NCI-H2029 treated with DMSO at 0.1 percent for 48 hours (cell line): ENCODE measurements around the gene CCDC85B.
"Not testable (repeated sequence)": the region's sequence is repeated elsewhere in the genome, so short reads cannot be mapped to it uniquely, and the experiment has no call there.

Experiments used
- DNase-seq: peaks from one replicate; lab custom pipeline; 2025; lab: John Stamatoyannopoulos, UW

CCDC85B gene

GRCh38 chr11:65887723-65888162 lies 2.7 kb upstream of the CCDC85B start:
- no peak for DNase-seq

- peak; percentile 81 for DNase-seq
Measured at GRCh38 chr11:65888163-65888814, 2.2 kb upstream of the CCDC85B start, which contains the start of gene FIBP. FIBP (minus strand) TSS chr11:65888471; CDS start chr11:65888418, 53 bp downstream.

DNA sequence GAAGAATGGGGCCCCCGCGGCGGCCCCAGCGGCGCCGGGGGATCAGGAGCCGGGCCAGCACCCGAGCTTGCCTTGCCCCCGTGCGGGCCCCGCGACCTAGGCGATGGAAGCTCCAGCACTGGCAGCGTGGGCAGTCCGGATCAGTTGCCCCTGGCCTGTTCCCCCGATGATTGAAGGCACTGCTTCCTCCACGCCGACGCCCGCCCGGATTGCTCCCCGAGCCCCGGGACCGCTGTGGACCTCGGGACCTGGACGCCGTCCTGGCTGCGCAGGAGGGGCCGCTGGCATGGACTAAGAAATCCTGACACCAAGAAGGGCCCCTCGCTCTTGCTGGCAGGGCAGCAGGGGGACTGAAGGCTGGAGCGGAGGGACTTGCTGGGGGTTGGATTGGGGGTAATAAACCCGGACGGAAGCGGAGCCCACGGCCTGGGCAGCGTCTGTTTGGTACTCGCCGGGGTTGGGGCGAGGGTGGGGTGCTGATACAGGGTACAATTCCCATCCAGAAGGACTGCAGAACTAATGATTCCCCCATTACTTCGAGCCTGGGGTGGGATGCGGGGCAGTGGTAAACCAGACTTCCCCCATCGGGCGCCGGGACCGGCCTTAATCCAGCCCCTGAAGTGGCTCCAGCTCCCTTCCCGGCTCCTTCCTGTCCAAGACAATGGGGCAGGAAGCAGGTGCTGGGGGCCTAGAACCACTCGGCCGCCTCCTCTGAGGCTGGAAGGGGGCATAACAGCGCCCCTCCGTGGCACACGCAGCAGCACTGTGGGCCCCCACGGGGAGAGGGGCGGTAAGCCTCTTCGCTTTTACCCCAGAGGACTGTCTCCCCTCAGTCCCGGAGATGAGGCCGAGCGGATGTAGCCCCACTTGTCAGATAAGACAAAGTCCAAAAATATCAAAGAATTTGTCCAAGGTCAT lies 1.0 kb downstream of the CCDC85B start:
- DNase-seq = no peak

DNA sequence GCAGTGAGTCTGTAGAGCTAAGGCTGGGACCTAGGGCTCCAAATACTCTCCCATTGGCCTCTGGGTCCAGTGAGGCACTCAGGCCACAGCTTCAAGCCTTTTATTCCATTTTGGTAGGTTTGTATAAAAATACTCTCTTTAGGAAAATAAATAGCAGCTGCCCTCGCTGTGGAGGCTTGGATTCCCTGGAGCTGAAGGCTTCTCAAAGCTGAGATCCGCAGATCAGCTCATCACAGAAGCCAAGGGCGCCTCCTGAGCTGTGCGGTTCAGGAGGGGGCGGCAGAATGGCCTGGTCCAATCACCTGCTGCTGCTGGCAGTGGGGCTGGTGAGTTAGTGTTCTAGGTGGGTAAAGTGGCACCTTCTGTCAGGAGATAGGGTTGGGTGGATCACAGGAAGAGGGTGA lies 1.7 kb downstream of the CCDC85B start:
- not testable (repeated sequence) for DNase-seq

GRCh38 chr11:65892661-65893317 lies 2.3 kb downstream of the CCDC85B start:
- DNase-seq = no peak

- no peak for DNase-seq
Measured at GRCh38 chr11:65894034-65894591, 3.6 kb downstream of the CCDC85B start.

DNA sequence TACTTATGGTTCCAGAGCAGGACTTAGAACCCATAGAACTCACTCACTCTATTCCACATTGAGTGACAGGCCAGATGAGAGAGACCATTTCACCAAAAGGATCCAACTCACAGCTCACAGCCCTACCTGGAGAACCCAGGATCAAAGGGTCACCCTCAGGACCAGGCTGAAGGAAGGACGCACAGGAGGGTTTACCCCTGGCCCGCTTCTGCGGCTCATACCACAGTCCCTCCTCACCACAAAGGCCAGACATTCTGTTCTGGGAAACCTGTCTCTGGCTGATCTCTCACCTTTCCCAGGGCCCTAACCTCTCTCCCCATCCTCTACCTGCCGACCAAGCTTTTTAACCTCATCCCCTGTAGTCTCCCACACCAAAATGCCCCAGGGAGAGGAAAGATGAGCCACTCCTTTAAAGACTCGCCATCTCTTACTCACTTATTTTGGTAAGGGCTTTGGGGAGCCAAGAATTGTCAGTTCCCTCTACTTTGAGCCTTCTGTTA lies 5.1 kb downstream of the CCDC85B start:
- no peak for DNase-seq

DNA sequence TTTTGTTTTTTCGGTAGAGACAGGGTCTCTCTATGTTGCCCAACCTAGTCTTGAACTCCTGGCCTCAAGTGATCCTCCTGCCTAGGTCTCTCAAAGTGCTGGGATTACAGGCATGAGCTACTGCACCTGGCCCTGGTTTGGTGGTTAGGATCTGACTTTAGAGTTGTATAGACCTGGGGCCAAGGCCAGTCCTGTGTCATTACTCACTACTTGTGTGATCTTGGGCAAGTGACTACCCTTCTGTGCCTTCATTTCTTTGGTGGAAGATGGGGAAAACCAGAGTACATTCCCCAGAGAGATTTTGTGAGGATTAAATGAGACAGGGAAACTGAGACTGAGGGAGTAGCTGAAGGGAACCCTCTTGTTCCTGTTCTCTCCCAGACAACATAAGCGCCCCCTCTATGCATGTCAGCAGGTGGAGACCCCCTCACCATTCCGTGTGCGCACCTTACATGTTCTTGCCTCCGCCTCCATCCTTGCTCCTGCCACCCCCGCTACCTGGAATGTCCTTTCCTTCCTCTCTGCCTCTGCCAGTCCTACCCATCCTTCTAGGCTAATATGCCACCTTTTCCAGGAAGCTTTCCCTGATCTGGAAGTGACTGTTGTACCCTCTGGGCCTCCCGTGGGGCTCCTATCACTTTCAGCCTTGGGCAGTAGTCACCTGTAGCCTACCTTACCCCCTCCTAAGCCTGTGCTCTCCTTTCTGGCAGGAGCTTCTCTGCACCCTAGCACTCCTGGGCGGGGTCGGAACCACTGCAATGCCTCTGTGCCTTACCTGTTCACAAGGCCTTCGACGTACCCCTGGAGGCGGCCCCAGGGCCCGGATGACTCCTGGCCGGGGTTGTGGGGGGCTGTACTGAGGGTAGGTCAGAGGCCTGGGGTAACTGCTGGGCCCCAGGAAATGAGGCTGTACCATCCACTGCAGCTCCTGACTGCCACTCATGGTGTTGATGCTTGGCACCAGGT lies 5.8 kb downstream of the CCDC85B start:
- DNase-seq = no peak

DNA sequence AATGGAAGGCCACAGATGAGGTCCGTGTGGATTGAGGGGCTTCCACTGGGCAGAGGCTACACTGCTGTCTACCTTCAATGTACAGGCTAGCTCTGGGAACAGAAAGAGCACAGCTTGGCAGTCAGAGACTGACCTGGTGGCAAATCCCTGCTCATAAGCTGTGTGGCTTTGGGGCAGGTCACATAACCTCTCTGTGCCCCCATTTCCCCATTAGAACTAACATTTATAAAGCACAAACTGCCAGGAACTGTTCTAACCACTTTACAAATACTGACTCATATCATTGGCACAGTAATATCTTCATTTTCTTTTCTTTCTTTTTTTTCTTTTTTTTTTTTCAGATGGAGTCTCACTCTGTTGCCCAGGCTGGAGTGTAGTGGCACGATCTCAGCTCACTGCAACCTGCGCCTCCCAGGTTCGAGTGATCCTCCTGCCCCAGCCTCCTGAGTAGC lies 6.6 kb downstream of the CCDC85B start:
- no peak for DNase-seq

GRCh38 chr11:65898656-65899355 lies 8.3 kb downstream of the CCDC85B start:
- no peak for DNase-seq

GRCh38 chr11:65899356-65900124 lies 9.1 kb downstream of the CCDC85B start:
- no peak for DNase-seq

DNA sequence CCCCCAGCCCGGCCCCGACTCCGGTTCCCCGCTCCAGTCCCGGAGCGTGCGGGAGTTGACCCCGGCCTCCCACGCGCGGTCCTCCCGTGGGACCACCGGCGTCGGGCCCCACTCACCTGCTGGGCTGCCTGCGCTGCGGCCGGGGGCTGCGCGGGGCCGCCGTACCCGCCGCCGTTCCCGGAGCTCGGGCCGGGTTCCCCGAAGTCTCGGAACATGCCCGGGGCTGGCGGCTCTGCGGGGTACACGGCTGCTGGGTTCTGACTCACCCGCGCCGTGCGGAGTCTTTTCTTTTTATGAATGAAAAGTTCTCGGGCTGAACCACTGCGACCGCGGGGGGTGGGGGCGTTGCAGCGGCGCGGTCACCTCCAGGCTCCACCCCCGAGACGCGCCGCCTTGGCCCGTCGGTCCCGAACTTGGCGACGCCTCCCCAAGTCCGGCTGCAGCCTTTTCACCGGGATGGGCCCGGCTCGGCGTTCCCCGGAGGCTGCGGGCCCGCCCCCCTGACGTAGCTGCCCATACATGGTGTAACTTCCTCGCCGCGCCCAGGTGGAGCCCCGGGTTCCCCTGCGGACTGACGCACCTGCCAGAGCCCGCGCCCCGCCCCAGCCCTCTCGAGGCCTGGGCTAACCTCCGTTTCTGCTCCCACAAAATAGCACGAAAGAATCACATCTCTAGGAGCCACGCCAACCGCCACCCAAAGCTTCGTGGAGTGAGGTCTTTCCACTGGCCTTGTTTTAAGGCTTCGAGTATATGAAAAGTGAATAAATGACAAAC lies 9.8 kb downstream of the CCDC85B start, which contains the start of gene FOSL1:
TSS of gene FOSL1 (minus strand) at position 264 of the 774 bp plus-strand sequence. CDS start at position 215, 49 bp downstream.
- DNase-seq = no peak

DNA sequence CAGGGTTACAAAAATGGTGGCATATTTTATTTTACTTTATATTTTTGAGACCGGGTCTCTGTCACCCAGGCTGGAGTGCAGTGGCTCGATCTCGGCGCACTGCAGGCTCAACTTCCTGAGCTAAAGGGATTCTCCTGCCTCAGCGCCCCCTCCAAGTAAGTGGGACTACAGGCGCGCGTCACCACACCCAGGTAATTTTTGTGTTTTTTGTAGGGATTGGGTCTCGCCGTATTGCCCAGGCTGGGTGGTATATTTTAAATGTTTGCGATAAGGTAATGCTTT lies 10.4 kb downstream of the CCDC85B start:
- DNase-seq = no peak

DNA sequence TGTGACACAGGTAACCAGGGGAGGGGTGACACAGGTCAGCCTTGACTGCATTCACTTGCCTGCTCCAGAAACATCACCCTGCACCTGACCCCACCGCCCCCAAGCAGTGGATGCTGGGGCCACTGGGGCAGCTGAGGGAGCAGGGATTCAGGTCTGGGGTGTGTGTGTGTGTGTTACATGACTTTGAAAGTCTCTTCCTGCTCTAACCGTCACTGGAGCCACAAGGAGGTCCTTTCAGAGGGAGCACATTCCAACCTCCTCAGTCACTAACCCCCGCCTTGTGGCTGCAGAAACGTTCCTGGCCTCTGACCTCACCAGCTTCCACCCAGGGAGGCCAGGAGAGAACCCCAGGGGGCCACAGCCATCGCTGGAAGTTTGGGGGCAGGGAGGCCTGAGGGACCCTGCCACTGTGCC lies 12.6 kb downstream of the CCDC85B start:
- DNase-seq = no peak

DNA sequence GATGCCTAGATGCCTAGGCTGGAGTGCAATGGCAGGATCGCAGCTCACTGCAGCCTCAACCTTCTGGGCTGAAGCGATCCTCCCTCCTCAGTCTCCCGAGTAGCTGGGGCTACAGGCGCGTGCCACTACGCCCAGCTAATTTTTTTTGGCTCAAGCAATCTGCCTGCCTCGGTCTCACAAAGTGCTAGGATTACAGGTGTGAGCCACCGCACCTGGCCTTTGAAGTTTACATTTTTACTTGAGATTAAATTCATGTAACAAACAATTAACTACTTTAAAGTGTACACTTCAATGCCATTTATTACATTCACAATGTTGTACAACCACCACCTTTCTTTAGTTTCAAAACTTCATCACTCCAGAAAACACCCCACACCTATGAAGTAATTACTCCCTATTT lies 13.2 kb downstream of the CCDC85B start:
- DNase-seq = no peak

DNA sequence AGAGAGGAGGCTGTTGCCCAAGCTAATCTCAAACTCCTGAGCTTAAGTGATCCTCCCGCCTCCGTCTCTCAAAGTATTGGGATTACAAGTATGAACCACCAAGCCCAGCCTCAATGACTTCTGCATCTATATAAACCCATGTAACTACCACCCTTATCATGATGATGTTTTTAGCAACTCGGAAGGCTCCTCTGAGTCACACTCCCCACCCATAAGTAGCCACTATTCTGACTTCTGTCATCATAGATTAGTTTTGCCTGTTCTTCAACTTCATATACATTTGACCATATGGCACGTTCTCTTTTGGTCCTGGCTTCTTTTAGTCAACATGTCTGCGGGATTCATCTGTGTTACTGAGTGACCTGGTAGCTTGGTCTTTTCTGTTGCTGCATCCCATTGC lies 16.1 kb downstream of the CCDC85B start:
- no peak for DNase-seq

GRCh38 chr11:65907878-65908277 lies 17.4 kb downstream of the CCDC85B start:
- no peak for DNase-seq

- no peak for DNase-seq
Measured at GRCh38 chr11:65911682-65912568, 21.5 kb downstream of the CCDC85B start.
